IMR-90 (cell line): ENCODE results near the gene NAB2. TPM values are rescaled to one million over a fixed set of nuclear protein-coding genes. Genes with fewer than 3 reads are reported as not detected.
A peak's percentile ranks its signal among the peaks of the same experiment; 100 is the strongest.

Source experiments
- ATAC-seq: fragments of 200-7000 bp; cut with Tn5 transposase; 2 replicates; pipeline ENCODE4 v1.9.1; 2020; ENCODE audit warnings: low read depth, mild to moderate bottlenecking, moderate library complexity
- BruUV-seq: library from RNA; stranded (reverse); fragments of 400-500 nt; replicated peaks from 2 replicates; lab custom pipeline; 2021; lab: Mats Ljungman, UMichigan
- CTCF ChIA-PET: fragments of 300-600 bp; formaldehyde crosslinking; extraction: SDS; loops from one replicate; lab custom pipeline; 2021; ENCODE audit warnings: antibody characterized with exemption; lab: Yijun Ruan, JAX
- POLR2A ChIA-PET: fragments of 300-600 bp; sonication (Branson Sonifier 250); formaldehyde crosslinking; loops from one replicate; lab custom pipeline; 2022; ENCODE audit warnings: antibody characterized with exemption; ENCODE audit not compliant: unreplicated experiment; lab: Charles Lee
- DNase-seq: peaks from one replicate; pipeline ENCODE4 v3.0.0; 2013
- H2AFZ ChIP-seq: replicated peaks from 2 replicates; pipeline ENCODE3; 2013; ENCODE audit warnings: low read length, mild to moderate bottlenecking; ENCODE audit not compliant: poor library complexity
- H2AK5ac ChIP-seq: 2 replicates; pipeline ENCODE4 v1.6.1; 2013; ENCODE audit warnings: low read depth, low read length, inconsistent platforms
- H2AK9ac ChIP-seq: replicated peaks from 2 replicates; pipeline ENCODE3; 2013; ENCODE audit warnings: mild to moderate bottlenecking, low read depth, low read length, moderate library complexity; ENCODE audit not compliant: poor library complexity
- H2BK120ac ChIP-seq: 2 replicates; pipeline ENCODE4 v1.6.1; 2013; ENCODE audit warnings: low read depth, low read length, inconsistent platforms
- H2BK15ac ChIP-seq: 3 replicates; pipeline ENCODE4 v1.6.1; 2013; ENCODE audit warnings: low read depth, low read length, inconsistent platforms
- H2BK20ac ChIP-seq: 2 replicates; pipeline ENCODE4 v1.6.1; 2013; ENCODE audit warnings: low read depth, mild to moderate bottlenecking, inconsistent platforms, low read length, moderate library complexity
- H2BK5ac ChIP-seq: 2 replicates; pipeline ENCODE4 v1.6.1; 2013; ENCODE audit warnings: mild to moderate bottlenecking, low read depth, low read length, inconsistent platforms; ENCODE audit not compliant: poor library complexity, severe bottlenecking
- H3K14ac ChIP-seq: replicated peaks from 2 replicates; pipeline ENCODE4 v1.6.1; 2013; ENCODE audit warnings: low read depth, low read length, inconsistent platforms
- H3K18ac ChIP-seq: 2 replicates; pipeline ENCODE4 v1.6.1; 2013; ENCODE audit warnings: low read depth, low read length, control low read depth
- H3K23ac ChIP-seq: 2 replicates; pipeline ENCODE4 v1.6.1; 2013; ENCODE audit warnings: low read depth, low read length, inconsistent platforms
- H3K27ac ChIP-seq: 2 replicates; pipeline ENCODE4 v1.5.1; 2013; ENCODE audit warnings: mild to moderate bottlenecking, control low read depth, low read length; ENCODE audit not compliant: insufficient read depth
- H3K27me3 ChIP-seq: 2 replicates; pipeline ENCODE4 v1.6.1; 2013; ENCODE audit warnings: low read length; ENCODE audit not compliant: control insufficient read depth, insufficient read depth
- H3K36me3 ChIP-seq: 2 replicates; pipeline ENCODE4 v1.6.1; 2013; ENCODE audit warnings: low read length, mixed read lengths; ENCODE audit not compliant: control insufficient read depth, insufficient read depth
- H3K4ac ChIP-seq: 2 replicates; pipeline ENCODE4 v1.6.1; 2013; ENCODE audit warnings: low read depth, low read length, inconsistent platforms
- H3K4me1 ChIP-seq: 2 replicates; pipeline ENCODE4 v1.6.1; 2013; ENCODE audit warnings: low read length, mixed read lengths; ENCODE audit not compliant: control insufficient read depth, insufficient read depth
- H3K4me2 ChIP-seq: 2 replicates; pipeline ENCODE4 v1.6.1; 2013; ENCODE audit warnings: low read depth, mild to moderate bottlenecking, control low read depth, low read length, moderate library complexity
- H3K4me3 ChIP-seq: 2 replicates; pipeline ENCODE4 v1.5.1; 2013; ENCODE audit warnings: low read depth, mild to moderate bottlenecking, control low read depth, low read length, moderate library complexity; ENCODE audit not compliant: insufficient read depth
- H3K56ac ChIP-seq: 2 replicates; pipeline ENCODE4 v1.6.1; 2013; ENCODE audit warnings: low read length, inconsistent platforms; ENCODE audit not compliant: insufficient read depth; ENCODE audit errors: extremely low read depth
- H3K79me1 ChIP-seq, 2 experiments: 2 replicates each; pipeline ENCODE4 v1.6.1; 2013; ENCODE audit warnings: low read length in 2 of 2, inconsistent platforms in 1 of 2, low read depth in 1 of 2
- H3K9ac ChIP-seq: 2 replicates; pipeline ENCODE4 v1.6.1; 2013; ENCODE audit warnings: low read depth, low read length, control low read depth
- H3K9me1 ChIP-seq: 2 replicates; pipeline ENCODE4 v1.6.1; 2013; ENCODE audit warnings: low read length, inconsistent platforms; ENCODE audit not compliant: insufficient read depth
- H3K9me3 ChIP-seq: 2 replicates; pipeline ENCODE4 v1.6.1; 2013; ENCODE audit warnings: low read length; ENCODE audit not compliant: control insufficient read depth, insufficient read depth
- H4K20me1 ChIP-seq: 2 replicates; pipeline ENCODE4 v1.6.1; 2013; ENCODE audit warnings: low read length, inconsistent platforms; ENCODE audit not compliant: insufficient read depth
- H4K5ac ChIP-seq: 2 replicates; pipeline ENCODE4 v1.6.1; 2013; ENCODE audit warnings: mild to moderate bottlenecking, low read depth, low read length, control low read depth
- H4K8ac ChIP-seq, 2 experiments: 2 replicates each; pipeline ENCODE4 v1.6.1; 2013; ENCODE audit warnings: low read depth in 2 of 2, low read length in 2 of 2, control low read depth in 1 of 2, inconsistent platforms in 1 of 2
- H4K91ac ChIP-seq: 2 replicates; pipeline ENCODE4 v1.6.1; 2013; ENCODE audit warnings: low read depth, low read length, inconsistent platforms; ENCODE audit not compliant: insufficient read depth
- CEBPB ChIP-seq: IDR thresholded peaks from 2 replicates; pipeline ENCODE4 v1.6.1; 2012; ENCODE audit warnings: low read depth, low read length, improper control_type of control experiment
- CHD1 ChIP-seq: IDR thresholded peaks from 2 replicates; pipeline ENCODE4 v1.6.1; 2012; ENCODE audit warnings: low read depth, low read length, improper control_type of control experiment
- FOS ChIP-seq: fragments of 150-350 bp; IDR thresholded peaks from 2 replicates; pipeline ENCODE4 v1.6.1; 2016; ENCODE audit warnings: low read depth, low read length
- MAFK ChIP-seq: IDR thresholded peaks from 2 replicates; pipeline ENCODE4 v1.6.1; 2012; ENCODE audit warnings: low read depth, low read length, improper control_type of control experiment
- MAZ ChIP-seq: IDR thresholded peaks from 2 replicates; pipeline ENCODE4 v1.6.1; 2012; ENCODE audit warnings: low read depth, mild to moderate bottlenecking, low read length, improper control_type of control experiment, moderate library complexity, borderline replicate concordance
- MXI1 ChIP-seq: IDR thresholded peaks from 2 replicates; pipeline ENCODE4 v1.6.1; 2012; ENCODE audit warnings: low read depth, mild to moderate bottlenecking, low read length, moderate library complexity, borderline replicate concordance
- RAD21 ChIP-seq: IDR thresholded peaks from 2 replicates; pipeline ENCODE4 v1.6.1; 2012; ENCODE audit warnings: low read length, improper control_type of control experiment
- RCOR1 ChIP-seq: IDR thresholded peaks from 2 replicates; pipeline ENCODE4 v1.6.1; 2012; ENCODE audit warnings: mild to moderate bottlenecking, low read length, improper control_type of control experiment; ENCODE audit not compliant: insufficient replicate concordance
- WGBS, 2 experiments: methylation state at CpG; one replicate each; pipeline versions ENCODE4 v1.1.5 to v1.1.7; 2013; ENCODE audit warnings: missing lambda C conversion rate in 2 of 2; ENCODE audit not compliant: insufficient read length in 1 of 2; ENCODE audit errors: extremely low coverage in 2 of 2; 5-methylcytosine and 5-hydroxymethylcytosine counted together
- dilution Hi-C: fragments of 300-500 bp; cut with HindIII; formaldehyde crosslinking; loops from one replicate; pipeline ENCODE4 v1.14.3; 2018; ENCODE audit warnings: low sequenced_read_pairs; ENCODE audit not compliant: unreplicated experiment
- in situ Hi-C: fragments of 300-500 bp; cut with MboI; formaldehyde crosslinking; loops from 3 replicates; pipeline ENCODE4 v1.14.3; 2019; ENCODE audit warnings: low sequenced_read_pairs, inconsistent platforms, mixed read lengths
- intact Hi-C: fragments of 100-400 bp; cut with micrococcal nuclease; formaldehyde crosslinking; loops from 2 replicates; pipeline ENCODE4 v1.10.0; 2022
- polyA plus RNA-seq, 3 experiments: library from polyadenylated mRNA; depleted of rRNA; stranded (reverse); fragments of >200 nt; gene quantifications; 2 replicates each; pipeline ENCODE4 v1.2.3, GENCODE V29; 2012; ENCODE audit warnings: low replicate concordance in 1 of 3
- total RNA-seq: library from RNA; depleted of rRNA; stranded (reverse); fragments of >200 nt; gene quantifications from 2 replicates; pipeline ENCODE4 v1.2.3, GENCODE V29; 2012
- TF ChIP-seq, protein P1 (sequence below): fragments of 150-350 bp; IDR thresholded peaks from 2 replicates; pipeline ENCODE4 v1.6.1; 2016; ENCODE audit warnings: low read depth, mild to moderate bottlenecking, low read length, moderate library complexity, borderline replicate concordance
- TF ChIP-seq, protein P2 (sequence below): conservative IDR thresholded peaks from 2 replicates; pipeline ENCODE4 v1.5.1; 2012; ENCODE audit warnings: mild to moderate bottlenecking, low read depth, low read length, improper control_type of control experiment

Gene NAB2
- total and polyA plus RNA-seq, 2 of the 4 experiments (the other 2 are of a cell fraction) = 65.1 to 68.8 TPM

DNA sequence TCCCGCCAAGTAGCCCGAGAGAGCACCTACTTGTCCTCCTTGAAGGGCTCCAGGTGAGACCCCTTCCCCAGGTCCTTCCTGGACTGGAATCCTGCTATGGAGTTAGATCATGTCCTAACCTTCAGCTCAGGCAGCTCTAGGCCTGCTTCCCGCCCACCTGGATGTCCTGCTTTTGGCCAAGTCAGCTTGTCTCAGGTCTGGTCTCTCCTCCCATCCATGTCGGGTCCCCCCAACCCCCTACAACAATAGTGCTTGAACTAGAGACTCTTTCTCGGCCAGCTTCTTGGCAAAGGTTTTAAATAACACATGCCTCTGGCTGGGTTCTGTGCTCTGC is 3.6 kb downstream of the NAB2 start:
- Histone ChIP-seq H3K4me2 (peak overlapping the region; percentile 38; the same call in 1 of the 2 replicates), H3K4me3 (no peak overlapping the region; the same call in 1 of the 2 replicates), H3K18ac (no peak overlapping the region), H2BK5ac (peak overlapping the region; percentile 39), H4K5ac (no peak overlapping the region), H3K23ac (peak overlapping the region; percentile 82; the same call in 1 of the 2 replicates), H3K79me1 (peaks cover 13 to 64% of the 10 kb centered on the region in 2 experiments), H4K91ac (no peak overlapping the region), H4K20me1 (peaks cover 67% of the 10 kb centered on the region), H2BK15ac (no peak overlapping the region), H2AK9ac (peak overlapping the region; percentile 84), H4K8ac (peak overlapping the region in 1 of 2 experiments; percentile 18; a peak in 2 of 4 replicates), H2BK120ac (no peak overlapping the region), H3K9ac (peak overlapping the region; percentile 58), H3K36me3 (peaks cover 65% of the 10 kb centered on the region), H2AK5ac (peak overlapping the region; percentile 42; the same call in 1 of the 2 replicates), H3K14ac (peak overlapping the region; percentile 20; the same call in 1 of the 2 replicates), H2AFZ (no peak overlapping the region), H3K27ac (peak overlapping the region; percentile 27), H3K56ac (no peak overlapping the region), H3K9me3 (no peaks in the 10 kb centered on the region), H3K4me1 (peaks cover 41% of the 10 kb centered on the region), H2BK20ac (no peak overlapping the region), H3K4ac (no peak overlapping the region), H3K9me1 (peaks cover 4% of the 10 kb centered on the region; the same call in 1 of the 2 replicates), H3K27me3 (no peaks in the 10 kb centered on the region)
- ChIA-PET POLR2A (interaction anchor here (0.8 to 1.4 kb wide), 2 partner anchors 19 to 36 kb away, joined by 5 read pairs; partner anchors contain the start of genes LRP1 and STAT6), CTCF (interaction anchor here (1.0 to 2.0 kb wide), 4 partner anchors 19 to 36 kb away, joined by 3 to 8 read pairs (median 5); partner anchors contain the start of genes LRP1 and STAT6)
- BruUV-seq = no TSS peak
- WGBS, 2 experiments = 74% methylated on average over 4 of the region's 5 CpGs; no CpG with 5 or more reads in 1 of the 2 experiments
- intact Hi-C loops = no loop called here
- in situ Hi-C loops = no loop called here
- dilution Hi-C loops = no loop called here
- TF ChIP-seq CEBPB (no peak), MXI1 (no peak), MAFK (no peak), RAD21 (no peak), FOS (no peak), RCOR1 (no peak), MAZ (no peak), CHD1 (no peak)
- TF ChIP-seq, protein P1, sequence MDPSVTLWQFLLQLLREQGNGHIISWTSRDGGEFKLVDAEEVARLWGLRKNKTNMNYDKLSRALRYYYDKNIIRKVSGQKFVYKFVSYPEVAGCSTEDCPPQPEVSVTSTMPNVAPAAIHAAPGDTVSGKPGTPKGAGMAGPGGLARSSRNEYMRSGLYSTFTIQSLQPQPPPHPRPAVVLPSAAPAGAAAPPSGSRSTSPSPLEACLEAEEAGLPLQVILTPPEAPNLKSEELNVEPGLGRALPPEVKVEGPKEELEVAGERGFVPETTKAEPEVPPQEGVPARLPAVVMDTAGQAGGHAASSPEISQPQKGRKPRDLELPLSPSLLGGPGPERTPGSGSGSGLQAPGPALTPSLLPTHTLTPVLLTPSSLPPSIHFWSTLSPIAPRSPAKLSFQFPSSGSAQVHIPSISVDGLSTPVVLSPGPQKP = no peak
- TF ChIP-seq, protein P2, sequence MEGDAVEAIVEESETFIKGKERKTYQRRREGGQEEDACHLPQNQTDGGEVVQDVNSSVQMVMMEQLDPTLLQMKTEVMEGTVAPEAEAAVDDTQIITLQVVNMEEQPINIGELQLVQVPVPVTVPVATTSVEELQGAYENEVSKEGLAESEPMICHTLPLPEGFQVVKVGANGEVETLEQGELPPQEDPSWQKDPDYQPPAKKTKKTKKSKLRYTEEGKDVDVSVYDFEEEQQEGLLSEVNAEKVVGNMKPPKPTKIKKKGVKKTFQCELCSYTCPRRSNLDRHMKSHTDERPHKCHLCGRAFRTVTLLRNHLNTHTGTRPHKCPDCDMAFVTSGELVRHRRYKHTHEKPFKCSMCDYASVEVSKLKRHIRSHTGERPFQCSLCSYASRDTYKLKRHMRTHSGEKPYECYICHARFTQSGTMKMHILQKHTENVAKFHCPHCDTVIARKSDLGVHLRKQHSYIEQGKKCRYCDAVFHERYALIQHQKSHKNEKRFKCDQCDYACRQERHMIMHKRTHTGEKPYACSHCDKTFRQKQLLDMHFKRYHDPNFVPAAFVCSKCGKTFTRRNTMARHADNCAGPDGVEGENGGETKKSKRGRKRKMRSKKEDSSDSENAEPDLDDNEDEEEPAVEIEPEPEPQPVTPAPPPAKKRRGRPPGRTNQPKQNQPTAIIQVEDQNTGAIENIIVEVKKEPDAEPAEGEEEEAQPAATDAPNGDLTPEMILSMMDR = no peak
- no peak for DNase-seq
- ATAC-seq = no peak
